Panc1 (cell line): ENCODE results near the gene PNLDC1. TPM values are rescaled to one million over a fixed set of nuclear protein-coding genes. Genes with fewer than 3 reads are reported as not detected.

Experiments
- ATAC-seq: fragments of 200-7000 bp; cut with Tn5 transposase; 2 replicates; pipeline ENCODE4 v1.9.1; 2020; ENCODE audit warnings: mild to moderate bottlenecking, moderate library complexity
- BruUV-seq: library from RNA; stranded (reverse); fragments of 400-500 nt; replicated peaks from 2 replicates; lab custom pipeline; 2021; lab: Mats Ljungman, UMichigan
- CTCF ChIA-PET: fragments of 300-600 bp; sonication (Branson Sonifier 250); formaldehyde crosslinking; loops from one replicate; lab custom pipeline; 2022; ENCODE audit warnings: antibody characterized with exemption; lab: Charles Lee
- POLR2A ChIA-PET: fragments of 300-600 bp; sonication (Branson Sonifier 250); formaldehyde crosslinking; loops from one replicate; lab custom pipeline; 2022; ENCODE audit warnings: antibody characterized with exemption; lab: Charles Lee
- DNase-seq: peaks from one replicate; pipeline ENCODE4 v3.0.0-alpha.2; 2010; ENCODE audit warnings: low read depth, low spot score
- H3K27ac ChIP-seq: 2 replicates; pipeline ENCODE4 v1.5.1; 2011; ENCODE audit warnings: mild to moderate bottlenecking, low read length, inconsistent platforms
- H3K27me3 ChIP-seq: fragments of 200-500 bp; sonication (Bioruptor generic); 2 replicates; pipeline ENCODE4 v1.6.0; 2014; ENCODE audit warnings: low read length, inconsistent platforms; ENCODE audit not compliant: control insufficient read depth, insufficient read depth
- H3K36me3 ChIP-seq: fragments of 200-500 bp; sonication (Bioruptor generic); 2 replicates; pipeline ENCODE4 v1.5.1; 2014; ENCODE audit warnings: inconsistent platforms, mild to moderate bottlenecking, low read length, moderate library complexity; ENCODE audit not compliant: control insufficient read depth, insufficient read depth
- H3K4me1 ChIP-seq: 2 replicates; pipeline ENCODE4 v1.5.1; 2011; ENCODE audit warnings: inconsistent platforms, mild to moderate bottlenecking, low read length, moderate library complexity; ENCODE audit not compliant: control insufficient read depth, insufficient read depth
- H3K4me3 ChIP-seq, 2 experiments: 2 replicates each; pipeline ENCODE4 v1.5.1; 2011 to 2012; ENCODE audit warnings: low read depth in 2 of 2, low read length in 2 of 2, mild to moderate bottlenecking in 2 of 2, inconsistent platforms in 1 of 2, moderate library complexity in 1 of 2
- H3K9me3 ChIP-seq: fragments of 200-500 bp; sonication (Bioruptor generic); 2 replicates; pipeline ENCODE4 v1.5.1; 2014; ENCODE audit warnings: low read depth, mild to moderate bottlenecking, inconsistent platforms, low read length, moderate library complexity; ENCODE audit not compliant: control insufficient read depth, insufficient read depth
- CTCF ChIP-seq: fragments of 450-650 bp; IDR thresholded peaks from 2 replicates; pipeline ENCODE4 v1.5.1; 2017; ENCODE audit warnings: mild to moderate bottlenecking
- POLR2AphosphoS5 ChIP-seq: IDR thresholded peaks from 2 replicates; pipeline ENCODE4 v1.6.1; 2012; ENCODE audit warnings: mild to moderate bottlenecking, low read depth, low read length, moderate library complexity
- REST ChIP-seq, 2 experiments: IDR thresholded peaks; 2 replicates each; pipeline ENCODE4 v1.6.1; 2011 to 2012; ENCODE audit warnings: low read depth in 2 of 2, control low read depth in 1 of 2, low read length in 1 of 2, mild to moderate bottlenecking in 1 of 2, moderate library complexity in 1 of 2; ENCODE audit not compliant: insufficient read depth in 1 of 2
- SIN3A ChIP-seq: IDR thresholded peaks from 2 replicates; pipeline ENCODE4 v1.6.1; 2012; ENCODE audit warnings: low read depth, mild to moderate bottlenecking, low read length, moderate library complexity, borderline replicate concordance; ENCODE audit not compliant: insufficient read depth
- TCF7L2 ChIP-seq: IDR thresholded peaks from 2 replicates; pipeline ENCODE4 v1.6.1; 2011; ENCODE audit warnings: mild to moderate bottlenecking, low read depth, low read length, inconsistent platforms
- in situ Hi-C: cut with HindIII; loops from 2 replicates; pipeline ENCODE4 v1.10.0; 2016; ENCODE audit warnings: low sequenced_read_pairs, low pct_unique_long_range_greater_than_20kb
- intact Hi-C: fragments of 100-400 bp; cut with micrococcal nuclease; formaldehyde crosslinking; loops from one replicate; pipeline ENCODE4 v1.10.0; 2022; ENCODE audit not compliant: unreplicated experiment
- total RNA-seq: library from RNA; stranded (reverse); gene quantifications from one replicate; pipeline ENCODE4 v1.2.1, GENCODE V29; 2021; ENCODE audit not compliant: unreplicated experiment

The PNLDC1 gene
- total RNA-seq, 1 experiment from 2014 or later = not detected

GRCh38 chr6:159826968-159827647 lies 27.0 kb downstream of the PNLDC1 start:
- in situ Hi-C loops (no loop called here), intact Hi-C loops (no loop called here)
- H3K27ac ChIP-seq = no peak overlapping the region
- H3K36me3 ChIP-seq = no peaks in the 10 kb centered on the region
- ChIA-PET POLR2A (no interaction called here), CTCF (no interaction called here)
- BruUV-seq = no TSS peak
- no peak overlapping the region for H3K4me3 ChIP-seq
- DNase-seq (no peak), ATAC-seq (no peak)
- no peaks in the 10 kb centered on the region for H3K4me1 ChIP-seq
- H3K27me3 ChIP-seq = no peaks in the 10 kb centered on the region; the same call in 1 of the 2 replicates
- TF ChIP-seq TCF7L2 (no peak), POLR2AphosphoS5 (no peak), CTCF (no peak), SIN3A (no peak), REST (IDR thresholded peaks at IDR 0.05; ENCODE audit: insufficient read depth in 1 of 2, low read depth in 2 of 2, low read length in 1 of 2) (no peak)
- H3K9me3 ChIP-seq = no peaks in the 10 kb centered on the region

DNA sequence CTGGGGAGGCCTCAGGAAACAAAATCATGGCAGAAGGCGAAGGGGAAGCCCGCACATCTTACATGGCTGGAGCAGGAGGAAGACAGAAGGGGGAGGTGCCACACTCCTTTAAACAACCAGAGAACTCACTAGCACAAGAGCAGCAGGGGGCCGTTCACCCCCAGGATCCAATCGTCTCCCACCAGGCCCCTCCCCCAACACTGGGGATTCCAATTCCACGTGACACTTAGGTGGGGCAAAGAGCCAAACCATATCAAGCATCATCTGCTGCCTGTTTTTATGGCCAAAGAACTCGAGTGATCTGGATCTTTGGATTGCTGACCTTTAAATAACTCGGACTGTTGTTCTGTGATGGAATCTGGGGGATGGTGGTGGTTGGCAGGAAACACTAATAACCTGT lies 28.0 kb downstream of the PNLDC1 start:
- H3K4me3 ChIP-seq = no peak overlapping the region
- H3K36me3 ChIP-seq = no peaks in the 10 kb centered on the region
- ChIA-PET CTCF (no interaction called here), POLR2A (no interaction called here)
- no peaks in the 10 kb centered on the region for H3K4me1 ChIP-seq
- H3K9me3 ChIP-seq = no peaks in the 10 kb centered on the region
- no peak overlapping the region for H3K27ac ChIP-seq
- TF ChIP-seq REST (IDR thresholded peaks at IDR 0.05; ENCODE audit: insufficient read depth in 1 of 2, low read depth in 2 of 2, low read length in 1 of 2) = no peak
- TF ChIP-seq POLR2AphosphoS5 = no peak
- no peak for TF ChIP-seq TCF7L2
- no peak for TF ChIP-seq CTCF
- no peak for TF ChIP-seq SIN3A
- no peaks in the 10 kb centered on the region; the same call in none of the 2 replicates for H3K27me3 ChIP-seq
- intact Hi-C loops (no loop called here), in situ Hi-C loops (no loop called here)
- no TSS peak for BruUV-seq
- DNase-seq (no peak), ATAC-seq (no peak)
